ENCODE measurements around the gene IFT43.
A peak's percentile ranks its signal among the peaks of the same experiment; 100 is the strongest.

IFT43 gene

DNA sequence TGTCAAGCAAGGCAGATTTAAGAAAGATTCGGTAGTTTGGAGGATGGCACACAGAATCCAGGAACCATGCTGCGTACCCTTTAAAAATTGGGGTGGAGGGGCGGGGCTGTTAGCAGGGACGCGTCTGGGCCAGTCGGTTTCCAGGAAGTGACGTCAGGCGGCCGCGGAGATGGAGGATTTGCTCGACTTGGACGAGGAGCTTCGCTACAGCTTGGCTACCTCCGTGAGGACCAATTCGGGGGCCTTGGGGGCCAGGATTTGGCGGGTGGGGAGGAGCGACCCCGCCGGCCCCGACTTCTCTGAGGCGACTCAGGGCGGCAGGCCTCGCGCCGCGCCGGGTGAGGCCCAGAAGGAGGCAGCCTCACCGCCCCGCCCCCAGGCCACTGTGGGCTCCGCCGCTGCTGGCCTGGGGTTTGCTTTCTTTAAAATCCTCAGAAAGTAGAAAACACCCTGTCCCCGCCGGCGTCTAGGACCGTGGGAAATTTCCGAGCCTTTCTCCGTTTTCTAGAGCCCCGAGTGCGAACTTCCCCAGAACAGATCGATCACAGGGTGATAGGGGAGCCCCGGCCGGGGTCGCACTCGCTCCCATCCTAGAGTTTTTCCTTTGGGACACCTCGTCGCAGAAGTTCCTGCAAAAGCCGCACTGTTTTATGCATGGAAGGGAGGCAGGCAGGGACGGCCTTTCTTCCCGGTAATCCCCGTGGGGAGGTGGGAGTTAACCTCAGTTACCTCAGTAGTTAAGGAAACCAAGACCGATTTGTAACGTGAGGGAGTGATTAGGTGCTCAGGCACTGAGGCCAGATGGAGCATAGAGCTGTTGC lies at the start of gene IFT43:
TSS of gene IFT43 (plus strand) at position 146 of the 821 bp plus-strand sequence. CDS start at position 170, 24 bp downstream.
- DNase-seq = peak; percentile 86

DNA sequence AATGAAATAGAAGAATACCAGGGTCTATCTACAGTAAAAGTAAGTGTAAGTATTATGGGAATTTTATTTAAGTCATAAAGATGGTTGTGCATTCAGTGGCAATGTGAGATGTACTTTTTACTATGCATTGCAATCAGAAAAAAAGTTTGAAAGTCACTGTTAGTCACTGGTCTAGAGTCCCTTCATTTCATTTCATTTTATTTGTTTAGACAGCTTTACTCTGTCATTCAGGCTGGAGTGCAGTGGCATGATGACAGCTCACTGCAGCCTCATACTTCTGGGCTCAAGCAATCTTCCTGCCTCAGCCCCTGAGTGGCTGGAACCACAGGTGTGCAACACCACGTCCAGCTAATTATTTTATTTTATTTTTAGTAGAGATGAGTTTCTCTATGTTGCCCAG lies 46.4 kb upstream of the IFT43 start:
- no peak for DNase-seq

DNA sequence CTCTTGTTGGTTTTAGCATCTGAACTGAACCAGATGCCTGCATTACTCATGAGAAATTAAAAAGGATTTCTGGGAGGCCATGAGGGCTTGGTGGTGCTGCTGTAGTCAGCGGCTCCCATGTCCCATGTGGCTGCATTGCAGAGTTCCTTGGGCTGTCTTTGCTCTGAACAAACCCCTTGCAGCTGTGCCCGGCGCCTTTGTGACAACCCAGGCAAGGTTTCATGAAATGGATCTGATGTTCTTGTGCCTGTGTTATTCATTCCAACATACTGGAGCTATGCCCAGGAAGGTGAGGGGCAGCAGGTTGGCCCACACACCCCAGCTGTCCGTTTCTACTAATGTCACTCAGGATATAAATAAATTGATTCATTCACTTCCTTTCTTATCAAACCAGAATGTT lies 44.5 kb upstream of the IFT43 start:
- DNase-seq = no peak

DNA sequence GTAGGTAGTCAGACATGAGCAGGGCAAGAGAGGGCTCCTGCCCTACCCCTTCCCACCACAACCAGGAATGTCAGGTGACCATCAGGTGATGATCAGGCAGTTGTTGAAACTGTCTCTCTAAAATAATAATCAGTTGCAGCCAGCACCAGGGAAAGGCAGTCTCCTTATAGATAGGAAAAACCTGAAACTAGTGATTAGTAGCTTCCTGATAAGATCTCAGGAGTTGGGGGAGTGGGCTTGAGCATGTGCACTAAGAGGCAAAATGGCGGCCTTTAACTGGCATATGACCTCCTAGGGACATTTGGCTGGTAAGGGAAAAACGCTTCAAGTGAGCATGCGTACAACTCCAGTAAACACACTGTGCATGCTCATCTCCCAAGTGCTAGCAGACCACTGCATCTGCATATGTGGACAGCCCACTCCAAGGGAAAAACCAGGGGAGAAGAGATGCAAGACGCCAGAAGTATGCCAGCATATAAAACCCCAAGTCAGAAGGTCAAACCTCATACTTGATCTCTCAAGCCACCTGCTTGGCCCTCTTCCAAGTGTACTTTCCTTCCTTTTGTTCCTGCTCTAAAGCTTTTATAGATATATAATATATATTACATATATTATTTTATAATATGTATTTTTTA lies 40.8 kb upstream of the IFT43 start:
- DNase-seq = no peak

DNA sequence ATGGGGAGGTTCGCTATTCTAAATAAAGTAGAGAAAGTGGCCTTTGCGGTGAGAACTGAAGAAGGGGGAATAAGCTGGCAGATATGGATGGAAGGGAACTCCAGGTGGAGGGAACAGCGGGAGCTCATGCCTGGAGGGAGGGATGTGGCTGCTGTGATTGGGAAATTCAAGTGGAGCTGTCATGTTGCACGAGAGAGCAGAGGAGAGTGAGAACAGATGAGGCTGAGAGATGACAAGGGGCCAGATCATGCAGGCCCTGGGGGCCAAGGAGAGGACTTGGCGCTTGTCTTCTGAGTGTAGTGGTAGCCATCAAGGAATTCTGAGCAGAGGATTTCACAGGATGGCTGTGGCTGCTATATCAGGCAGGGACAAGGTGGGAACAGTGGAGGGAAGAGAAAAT lies 38.8 kb upstream of the IFT43 start:
- no peak for DNase-seq

DNA sequence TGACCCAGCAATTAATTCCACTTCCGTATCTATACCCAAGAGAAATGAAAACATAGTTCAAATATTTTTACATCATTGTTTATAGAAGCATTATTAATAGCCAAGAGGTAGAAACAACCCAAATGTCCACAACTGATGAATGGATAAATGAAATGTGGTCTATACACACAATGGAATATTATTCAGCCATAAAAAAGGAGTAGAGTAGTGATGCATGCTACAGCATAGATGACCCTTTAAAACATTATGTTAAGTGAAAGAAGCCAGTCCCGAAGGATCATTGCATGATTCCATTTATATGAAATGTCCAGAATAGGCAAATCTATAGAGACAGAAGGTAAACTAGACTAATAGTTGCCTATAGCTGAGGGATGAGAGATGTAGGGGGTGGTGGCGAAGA lies 33.1 kb upstream of the IFT43 start:
- DNase-seq = no peak

DNA sequence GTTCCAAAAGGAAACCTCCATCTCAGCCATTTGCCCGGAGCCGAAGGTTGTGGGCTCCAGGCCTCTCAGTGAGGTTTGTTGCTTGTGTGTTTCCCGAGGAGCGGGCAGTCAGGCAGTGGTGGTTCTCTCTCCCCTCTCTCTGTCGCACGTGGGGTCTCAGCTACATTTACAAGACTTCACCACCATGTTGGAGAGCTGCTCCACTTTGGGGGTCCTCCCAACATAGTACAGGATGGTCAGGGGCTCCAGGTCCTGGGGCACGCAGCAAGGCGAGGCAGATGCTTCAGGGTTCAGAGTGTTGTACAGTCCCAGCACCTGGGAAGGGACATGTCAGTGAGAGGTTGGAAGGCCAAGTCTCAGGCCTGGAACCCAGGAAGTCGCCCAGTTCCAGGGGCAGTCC lies 26.5 kb upstream of the IFT43 start:
- no peak for DNase-seq

DNA sequence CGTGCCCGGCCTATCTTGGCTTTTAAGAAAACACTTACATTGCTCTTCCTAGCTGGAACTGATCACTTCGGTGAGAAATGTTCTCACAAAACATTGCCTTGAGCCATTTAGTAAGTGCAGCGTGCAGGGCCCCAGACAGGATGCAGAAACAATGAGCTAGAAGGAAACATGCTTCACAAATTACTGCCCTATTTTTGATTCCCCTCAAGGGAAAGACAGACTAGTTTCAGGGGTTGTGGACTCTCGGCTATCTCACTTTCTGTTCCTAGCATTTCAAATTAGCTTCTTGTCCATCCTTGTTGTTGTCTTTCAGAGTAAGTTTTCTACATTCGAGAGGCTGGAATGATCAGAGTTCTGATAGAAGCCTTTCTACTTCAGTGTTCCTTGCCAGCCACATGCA lies 25.3 kb upstream of the IFT43 start:
- DNase-seq = no peak

DNA sequence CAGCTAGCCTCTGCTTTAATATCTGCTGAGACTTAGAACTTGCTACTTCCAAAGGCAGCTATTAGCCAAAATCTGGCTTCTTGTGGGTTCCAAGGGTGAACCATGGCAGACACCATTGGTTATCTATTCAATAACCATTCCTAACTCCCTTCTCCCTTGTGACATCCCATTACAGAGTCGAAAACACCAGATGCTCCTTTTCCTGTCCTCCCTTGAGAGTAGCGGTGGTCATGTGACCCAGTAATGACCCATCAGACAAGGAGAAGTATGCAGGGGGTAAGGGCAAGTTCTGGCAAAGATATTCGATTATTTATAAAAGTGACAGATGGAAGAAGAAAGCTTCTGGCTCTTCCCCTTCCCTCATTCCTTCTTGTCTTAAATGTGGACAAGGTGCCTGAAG lies 23.9 kb upstream of the IFT43 start:
- DNase-seq = no peak

DNA sequence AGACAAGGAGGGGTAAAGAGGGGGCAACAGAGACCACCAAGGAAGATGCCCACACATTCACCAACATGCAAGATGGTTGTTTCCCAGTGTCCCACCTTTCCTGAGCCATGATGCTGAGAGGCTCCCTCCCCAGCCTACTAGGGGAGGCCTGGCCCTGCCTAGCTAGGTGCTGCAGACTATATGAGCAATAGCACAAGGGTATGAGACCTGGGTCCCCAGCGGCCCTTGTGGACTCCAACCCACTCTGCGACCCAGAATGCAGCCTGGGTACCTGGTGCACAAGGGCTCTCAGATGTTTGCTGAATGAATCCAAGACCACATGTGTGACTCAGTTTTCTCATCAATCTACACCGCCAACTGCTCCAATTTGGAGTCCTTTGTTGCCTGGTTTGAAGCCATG lies 17.7 kb upstream of the IFT43 start:
- no peak for DNase-seq

DNA sequence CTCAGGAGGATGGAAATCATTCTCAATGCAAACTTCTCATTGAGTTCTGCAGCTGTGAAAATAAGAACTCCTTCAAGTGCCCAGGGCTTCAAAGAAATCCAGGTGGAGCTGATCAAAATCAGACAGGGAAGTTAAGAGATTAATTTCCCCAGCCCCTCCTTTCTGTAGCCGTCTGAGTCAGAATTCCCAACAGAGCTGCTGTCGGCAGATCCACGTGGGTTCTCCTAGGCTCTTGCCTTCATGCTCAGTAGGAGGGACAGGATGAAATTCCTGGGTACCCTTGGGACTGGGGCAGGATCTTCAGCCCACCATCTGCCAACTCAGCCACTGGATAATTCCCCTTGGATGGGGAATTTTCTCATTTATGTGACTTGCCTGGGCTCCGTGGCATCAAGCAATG lies 17.1 kb upstream of the IFT43 start:
- no peak for DNase-seq

DNA sequence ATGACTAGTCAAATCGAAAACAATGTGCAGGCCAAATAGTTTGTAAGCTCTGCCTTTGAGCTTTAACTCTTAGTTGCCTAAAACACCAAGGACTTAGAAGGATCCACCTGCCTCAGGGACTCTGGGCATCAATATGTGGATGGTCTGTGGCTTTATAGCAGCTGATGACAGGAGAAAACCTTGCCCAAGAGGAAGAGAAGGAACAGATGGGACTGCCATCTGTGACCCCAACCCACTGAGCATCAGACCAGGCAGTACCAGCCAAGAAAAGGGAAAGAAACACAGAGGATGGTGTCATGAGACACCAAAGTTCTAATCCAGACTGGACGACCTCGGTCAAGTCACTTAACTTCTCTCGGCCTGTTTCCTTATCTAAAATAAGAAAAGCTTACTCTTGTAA lies 16.4 kb upstream of the IFT43 start:
- DNase-seq = no peak

DNA sequence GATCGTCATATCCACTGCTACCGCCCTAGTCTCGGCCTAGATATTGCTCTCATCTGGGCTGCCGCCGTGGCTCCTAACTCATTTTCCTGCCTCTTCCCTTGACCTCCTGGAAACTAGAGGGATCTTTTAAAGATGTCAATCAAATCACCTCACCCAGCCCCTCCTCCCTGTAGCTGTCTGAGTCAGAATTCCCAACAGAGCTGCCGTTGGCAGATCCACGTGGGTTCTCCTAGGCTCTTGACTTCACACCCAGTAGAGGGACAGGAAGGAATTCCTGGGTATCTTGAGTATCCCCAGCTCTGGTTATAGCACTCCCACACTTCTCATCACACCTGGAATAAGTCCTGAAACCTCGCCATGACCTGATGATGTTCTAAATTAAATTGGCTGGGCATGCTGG lies 15.7 kb upstream of the IFT43 start:
- DNase-seq = no peak

DNA sequence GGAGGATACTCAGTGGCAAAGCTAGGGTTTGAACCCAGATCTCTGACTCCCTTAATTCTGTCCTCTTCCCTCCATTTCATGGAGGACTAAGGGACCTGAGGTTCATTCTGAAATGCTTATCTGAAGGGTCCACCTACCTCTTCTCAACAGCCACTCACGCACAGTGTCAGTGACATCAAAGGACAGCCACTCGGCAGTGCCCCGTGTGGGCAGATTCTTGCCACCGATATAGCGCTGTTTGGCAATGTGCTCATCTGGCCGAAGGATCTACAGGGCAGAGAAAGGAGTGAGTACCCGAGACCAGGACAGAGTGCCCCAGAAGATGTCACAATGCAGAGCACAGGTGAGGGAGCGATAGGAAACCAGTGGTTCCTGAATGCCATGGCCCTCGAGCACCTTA lies 14.6 kb upstream of the IFT43 start:
- DNase-seq = no peak

DNA sequence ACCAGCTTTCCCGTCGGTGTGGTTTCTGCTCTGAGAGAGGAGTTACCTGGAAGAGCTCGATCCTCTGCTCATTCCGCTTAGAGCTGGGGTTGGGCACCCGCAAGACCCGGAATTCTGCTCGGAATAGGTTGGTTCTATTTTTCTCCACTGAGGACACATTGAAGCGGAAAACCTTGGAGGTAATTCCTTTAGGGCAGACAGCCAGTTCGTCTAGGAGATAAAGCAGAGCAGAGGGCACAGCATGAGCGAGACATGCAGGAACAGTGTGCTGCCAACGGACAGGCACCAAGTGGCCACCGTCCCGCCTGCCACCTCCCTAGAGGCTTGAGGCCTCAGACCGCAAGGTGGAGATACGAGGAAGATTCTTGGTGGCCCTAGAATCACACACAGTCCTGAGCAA lies 14.1 kb upstream of the IFT43 start:
- no peak for DNase-seq

DNA sequence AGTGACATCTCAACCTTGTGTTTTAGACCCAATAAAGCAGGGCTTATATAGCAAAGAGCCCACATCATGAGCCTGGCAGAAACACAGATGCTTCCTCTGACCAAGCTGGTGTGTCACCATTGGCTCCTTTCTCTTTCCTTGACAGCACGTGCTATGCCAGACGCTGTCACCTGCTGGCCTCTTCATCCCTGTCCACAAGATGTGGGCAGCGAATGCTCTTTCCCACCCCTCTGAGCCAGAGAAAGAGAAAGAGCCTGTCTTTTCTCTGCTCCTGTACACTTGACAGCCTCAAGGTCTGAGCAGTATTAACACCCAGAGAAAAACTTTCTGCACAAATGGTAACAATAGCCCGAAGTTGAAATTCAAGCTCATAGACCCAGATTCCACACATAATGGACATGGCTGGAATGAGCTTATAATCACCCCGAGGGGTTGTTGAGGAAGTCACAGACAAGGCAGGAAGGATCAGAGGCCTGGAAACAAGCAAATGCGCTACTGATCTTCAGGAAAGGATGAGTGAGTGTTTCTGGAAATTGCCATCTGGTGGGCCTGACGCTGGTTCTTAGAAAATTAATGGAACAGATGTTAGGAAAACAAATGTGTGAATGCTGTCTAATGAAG lies 12.7 kb upstream of the IFT43 start:
- no peak for DNase-seq

DNA sequence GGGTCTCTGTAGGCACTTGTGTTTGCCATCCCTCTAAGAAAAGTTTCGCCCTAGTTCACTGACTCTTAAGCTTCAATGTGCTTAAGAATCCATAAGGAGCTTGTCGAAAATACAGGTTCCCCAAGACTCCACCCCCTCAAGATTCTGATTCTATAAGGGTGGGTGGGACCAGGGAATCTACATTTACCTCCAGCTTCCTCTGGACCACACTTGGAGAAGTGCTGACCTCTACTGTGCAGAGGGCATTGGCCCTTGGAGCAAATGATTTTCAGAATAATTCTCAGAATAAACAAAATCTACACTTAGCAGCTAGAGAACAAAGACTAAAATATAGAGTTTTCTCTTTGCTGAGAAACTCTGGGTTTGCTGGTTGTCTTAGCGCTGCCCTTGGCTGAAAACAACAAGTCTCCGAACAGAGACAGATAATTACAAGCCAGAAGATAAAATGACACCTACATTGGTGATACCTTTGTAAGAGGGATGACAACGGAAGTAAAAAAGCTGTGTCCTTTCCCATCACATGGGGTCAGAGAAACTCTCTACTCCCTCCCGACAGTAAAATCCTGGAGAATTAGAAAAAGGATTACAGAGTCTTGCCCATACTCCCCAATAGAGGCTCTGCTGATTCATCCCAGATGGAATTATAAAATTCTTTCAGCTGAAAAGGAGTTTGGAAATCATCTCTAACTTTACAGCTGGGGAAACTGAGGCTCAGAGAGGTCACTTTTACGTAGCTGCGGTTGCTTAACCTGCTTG lies 8.6 kb upstream of the IFT43 start:
- DNase-seq = no peak

DNA sequence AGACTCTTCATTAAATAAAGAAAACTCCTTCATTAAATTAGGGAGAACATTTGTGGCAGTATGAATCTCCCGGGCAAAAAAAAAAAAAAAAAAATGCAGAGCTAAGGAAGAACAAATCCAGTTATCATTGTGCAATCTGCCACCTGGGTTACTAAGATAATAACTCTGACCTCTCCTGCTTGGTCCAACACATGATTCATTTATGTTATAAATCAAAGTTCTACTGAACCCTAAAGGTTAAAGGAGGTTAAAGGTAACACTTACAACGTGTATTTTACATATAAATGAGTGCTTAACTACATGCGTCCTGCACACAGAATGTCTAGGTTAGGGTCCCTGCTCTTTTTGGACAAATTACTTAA lies 8.0 kb upstream of the IFT43 start:
- no peak for DNase-seq

DNA sequence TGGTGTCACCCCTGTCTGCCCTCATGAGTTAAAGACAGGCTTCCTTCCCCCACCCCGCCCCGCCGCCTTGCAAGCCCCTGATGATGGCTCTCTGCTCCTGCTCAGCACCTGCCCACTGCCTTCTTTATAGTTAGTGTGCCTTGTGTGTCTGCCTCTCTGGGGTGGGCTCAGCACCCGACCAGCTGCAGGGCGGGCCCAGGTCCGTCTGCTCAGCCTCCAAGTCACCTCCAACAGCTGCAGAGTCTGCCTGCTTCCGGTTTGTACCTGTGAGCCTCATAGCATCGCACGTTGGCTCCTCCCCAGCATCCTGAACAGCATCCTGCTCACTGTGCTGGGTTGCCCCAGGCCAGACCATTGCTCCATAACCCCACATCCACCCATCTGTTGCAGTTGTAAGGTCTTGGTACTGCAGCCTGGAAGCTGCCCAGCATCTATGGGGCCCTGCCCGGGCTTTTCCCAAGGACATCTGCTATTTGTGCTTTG lies 7.3 kb upstream of the IFT43 start:
- DNase-seq = peak; percentile 8

DNA sequence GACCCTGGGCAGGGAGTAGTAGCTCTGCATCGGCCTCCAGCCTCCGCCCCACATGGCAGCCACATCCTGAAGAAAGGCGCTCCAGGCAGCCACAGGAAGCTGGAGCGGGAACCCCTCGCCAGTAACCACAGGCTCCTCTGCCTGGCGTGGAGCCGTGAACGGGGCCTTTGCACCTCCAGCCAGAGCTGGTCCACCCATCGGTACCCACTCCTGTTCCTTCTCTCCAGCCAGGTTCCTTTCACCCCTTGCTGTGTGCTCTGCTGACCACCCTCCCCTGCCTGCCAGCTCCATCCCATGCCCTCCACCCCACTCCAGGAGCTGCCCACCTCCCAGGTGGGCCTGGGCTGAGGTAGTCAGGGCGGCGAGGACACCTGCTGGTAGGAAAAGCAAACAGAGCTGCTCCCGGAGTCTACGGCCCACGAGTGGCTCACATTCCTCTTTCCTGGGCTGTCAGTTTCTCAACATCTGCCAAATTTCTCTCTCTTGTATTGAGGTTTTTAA lies 6.4 kb upstream of the IFT43 start:
- no peak for DNase-seq

DNA sequence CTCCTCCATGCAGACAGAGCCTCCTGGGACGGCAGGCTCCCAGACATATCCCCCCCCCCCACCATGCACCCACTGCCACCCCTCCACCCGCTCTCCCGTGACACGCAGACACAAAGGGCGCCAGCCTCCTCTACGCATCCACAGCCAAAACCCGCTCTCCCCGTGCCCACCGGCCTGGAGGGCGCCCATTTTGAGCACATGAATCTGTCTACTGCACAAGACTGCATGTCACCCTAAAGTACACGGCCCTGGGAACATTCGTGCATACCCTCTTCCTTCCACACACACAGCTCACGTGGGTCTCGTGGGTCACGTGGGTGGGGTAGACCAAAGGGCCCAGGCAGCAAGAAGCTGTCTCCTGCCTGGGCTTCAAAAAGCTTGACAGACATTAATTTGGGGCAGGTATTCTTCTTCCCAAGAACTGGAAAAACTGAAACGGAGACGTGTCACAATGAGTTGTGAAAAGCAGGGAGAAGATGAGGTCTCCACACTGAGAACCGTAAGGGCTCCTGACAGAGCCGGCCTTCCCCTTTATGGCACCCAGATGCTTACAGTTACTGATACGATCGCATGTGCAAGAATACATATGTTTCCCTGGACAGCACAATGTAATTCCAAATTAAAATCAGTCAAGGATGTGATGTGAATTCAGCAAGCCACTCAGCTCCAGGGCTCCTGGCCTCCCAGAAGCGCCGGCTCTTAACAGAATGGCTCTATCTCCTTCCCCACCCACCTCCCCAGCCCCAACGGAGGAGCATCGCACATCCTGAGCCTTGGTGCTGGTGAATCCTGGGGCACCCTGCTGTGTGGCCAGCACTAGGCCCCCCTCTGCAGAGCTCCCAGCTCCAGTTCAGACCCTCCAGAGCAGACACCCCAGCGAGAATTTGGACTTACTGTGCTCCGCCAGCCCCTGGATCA lies 5.7 kb upstream of the IFT43 start:
- no peak for DNase-seq

DNA sequence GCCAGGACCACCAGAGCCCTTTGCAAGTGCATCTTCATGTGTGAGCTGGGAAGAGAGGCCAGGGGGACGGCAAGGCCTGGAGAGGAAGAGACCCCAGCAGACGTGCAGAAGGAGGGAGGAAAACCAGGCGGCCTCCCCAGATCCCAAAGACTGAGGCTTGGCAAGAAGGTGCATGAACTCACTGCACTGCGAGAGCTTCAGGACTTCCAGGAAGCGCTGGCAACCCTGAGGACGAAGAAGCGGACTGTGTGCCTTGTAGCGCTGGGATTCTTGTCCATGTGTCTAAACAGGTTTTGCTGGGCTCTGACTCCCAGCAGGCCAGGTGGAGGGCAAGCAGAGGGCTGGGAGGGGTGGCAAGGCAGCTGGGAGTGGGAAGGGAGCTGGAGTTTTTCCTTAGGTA lies 4.7 kb upstream of the IFT43 start:
- no peak for DNase-seq

All from CD4-positive, alpha-beta T cell treated with Interleukin-4 for 4 hours (primary cell).